AG10803 (cell line): ENCODE data around the gene ZNF280B.
"Not testable (repeated sequence)": the region's sequence is repeated elsewhere in the genome, so short reads cannot be mapped to it uniquely, and the experiment has no call there.

Source experiments
- DNase-seq: peaks from one replicate; pipeline ENCODE4 v3.0.0; 2010; ENCODE audit warnings: low read depth
- H3K4me3 ChIP-seq: 2 replicates; pipeline ENCODE4 v1.5.1; 2011; ENCODE audit warnings: mild to moderate bottlenecking, low read length, control low read depth
- CTCF ChIP-seq: conservative IDR thresholded peaks from 2 replicates; pipeline ENCODE4 v1.5.1; 2011; ENCODE audit warnings: mild to moderate bottlenecking, low read length, control low read depth, inconsistent platforms

The ZNF280B gene

GRCh38 chr22:22484023-22484422, 24.5 kb downstream of the ZNF280B start:
- H3K4me3 ChIP-seq, result no peak overlapping the region
- no peak for DNase-seq
- no peak for TF ChIP-seq CTCF

GRCh38 chr22:22480940-22481339, 27.6 kb downstream of the ZNF280B start:
- H3K4me3 ChIP-seq, result no peak overlapping the region
- no peak for TF ChIP-seq CTCF

GRCh38 chr22:22479999-22480532, 28.5 kb downstream of the ZNF280B start:
- H3K4me3 ChIP-seq, result no peak overlapping the region
- DNase-seq, result peak; percentile 35
- TF ChIP-seq CTCF, result no peak

More at GRCh38 chr22:22480940-22481339, 27.6 kb downstream of the ZNF280B start:
- no peak for DNase-seq

GRCh38 chr22:22479116-22479515, 29.4 kb downstream of the ZNF280B start:
- DNase-seq, result no peak
- H3K4me3 ChIP-seq, result no peak overlapping the region
- no peak for TF ChIP-seq CTCF

- TF ChIP-seq CTCF, result no peak
- no peak overlapping the region for H3K4me3 ChIP-seq
- DNase-seq, result no peak
Observed at GRCh38 chr22:22478470-22478869, 30.1 kb downstream of the ZNF280B start.

- no peak for DNase-seq
- no peak for TF ChIP-seq CTCF
Observed at GRCh38 chr22:22474733-22475132, 33.8 kb downstream of the ZNF280B start.

GRCh38 chr22:22471104-22471503, 37.4 kb downstream of the ZNF280B start:
- DNase-seq, H3K4me3 ChIP-seq: not testable (repeated sequence)

More at GRCh38 chr22:22474733-22475132, 33.8 kb downstream of the ZNF280B start:
- no peak overlapping the region for H3K4me3 ChIP-seq

- TF ChIP-seq CTCF, result no peak
- DNase-seq, result no peak
- H3K4me3 ChIP-seq, result no peak overlapping the region
Observed at GRCh38 chr22:22469527-22469926, 39.0 kb downstream of the ZNF280B start.

GRCh38 chr22:22468794-22469469, 39.6 kb downstream of the ZNF280B start:
- H3K4me3 ChIP-seq, DNase-seq: not testable (repeated sequence)
